Uterus (tissue), 2 donors: ENCODE measurements around the gene SPDYE17.
"Not testable (repeated sequence)": the region's sequence is repeated elsewhere in the genome, so short reads cannot be mapped to it uniquely, and the experiment has no call there.

Experiments
- CTCF ChIP-seq, 4 experiments: fragments of 200-600 bp in 2 of 4; fragments of 450-650 bp in 2 of 4; sonication (generic) in 2 of 4; IDR thresholded peaks; one replicate each; pipeline ENCODE4 v1.5.1; 2016 to 2019; ENCODE audit warnings: antibody characterized with exemption in 4 of 4, mild to moderate bottlenecking in 2 of 4, moderate library complexity in 1 of 4
- POLR2A ChIP-seq, 2 donors: fragments of 450-650 bp; IDR thresholded peaks; one replicate each; pipeline ENCODE4 v1.6.1; 2016; ENCODE audit warnings: antibody characterized with exemption in 2 of 2, mild to moderate bottlenecking in 1 of 2, moderate library complexity in 1 of 2

GRCh38 chr7:76992871-76993270 is 39.3 kb downstream of the SPDYE17 start:
- not testable (repeated sequence) for TF ChIP-seq CTCF, POLR2A (IDR thresholded peaks at IDR 0.05)
